ENCODE results near the gene SUGP1.

Gene SUGP1

GRCh38 chr19:19297759-19298158 lies 22.6 kb downstream of the SUGP1 start:
- DNase-seq (ENCODE audit: low read depth in 2 of 2), result no peak

- no peak for DNase-seq (ENCODE audit: low read depth in 2 of 2)
Observed at GRCh38 chr19:19296953-19297689, 23.2 kb downstream of the SUGP1 start.

- no peak for DNase-seq (ENCODE audit: low read depth in 2 of 2)
Observed at GRCh38 chr19:19294914-19295313, 25.4 kb downstream of the SUGP1 start.

- no peak for DNase-seq (ENCODE audit: low read depth in 2 of 2)
Observed at GRCh38 chr19:19292607-19293006, 27.7 kb downstream of the SUGP1 start.

GRCh38 chr19:19285686-19286085 lies 34.6 kb downstream of the SUGP1 start:
- DNase-seq (ENCODE audit: low read depth in 2 of 2), result no peak

GRCh38 chr19:19280561-19280960 lies 39.7 kb downstream of the SUGP1 start:
- DNase-seq (ENCODE audit: low read depth in 2 of 2), result no peak

GRCh38 chr19:19279853-19280252 lies 40.5 kb downstream of the SUGP1 start:
- DNase-seq (ENCODE audit: low read depth in 2 of 2), result no peak

- no peak for DNase-seq (ENCODE audit: low read depth in 2 of 2)
Observed at GRCh38 chr19:19279062-19279612, 41.2 kb downstream of the SUGP1 start.

- no peak for DNase-seq (ENCODE audit: low read depth in 2 of 2)
Observed at GRCh38 chr19:19278315-19278714, 42.0 kb downstream of the SUGP1 start.

GRCh38 chr19:19276851-19277250 lies 43.5 kb downstream of the SUGP1 start:
- DNase-seq (ENCODE audit: low read depth in 2 of 2), result no peak

GRCh38 chr19:19276386-19276785 lies 43.9 kb downstream of the SUGP1 start:
- no peak for DNase-seq (ENCODE audit: low read depth in 2 of 2)

- no peak for DNase-seq (ENCODE audit: low read depth in 2 of 2)
Observed at GRCh38 chr19:19274716-19275565, 45.4 kb downstream of the SUGP1 start.

- no peak for DNase-seq (ENCODE audit: low read depth in 2 of 2)
Observed at GRCh38 chr19:19274146-19274545, 46.2 kb downstream of the SUGP1 start.

GRCh38 chr19:19271828-19272599 lies 48.3 kb downstream of the SUGP1 start:
- no peak for DNase-seq (ENCODE audit: low read depth in 2 of 2)

GRCh38 chr19:19270749-19271571 lies 49.3 kb downstream of the SUGP1 start:
- DNase-seq (ENCODE audit: low read depth in 2 of 2), result no peak

GRCh38 chr19:19269952-19270694 lies 50.2 kb downstream of the SUGP1 start:
- no peak for DNase-seq (ENCODE audit: low read depth in 2 of 2)

GRCh38 chr19:19268453-19269385 lies 51.6 kb downstream of the SUGP1 start:
- no peak for DNase-seq (ENCODE audit: low read depth in 2 of 2)

- no peak for DNase-seq (ENCODE audit: low read depth in 2 of 2)
Observed at GRCh38 chr19:19267305-19267704, 53.0 kb downstream of the SUGP1 start.

- no peak for DNase-seq (ENCODE audit: low read depth in 2 of 2)
Observed at GRCh38 chr19:19263886-19264487, 56.3 kb downstream of the SUGP1 start.
